ENCODE measurements around the gene PLXNA3.

- TF ChIP-seq, protein P1, sequence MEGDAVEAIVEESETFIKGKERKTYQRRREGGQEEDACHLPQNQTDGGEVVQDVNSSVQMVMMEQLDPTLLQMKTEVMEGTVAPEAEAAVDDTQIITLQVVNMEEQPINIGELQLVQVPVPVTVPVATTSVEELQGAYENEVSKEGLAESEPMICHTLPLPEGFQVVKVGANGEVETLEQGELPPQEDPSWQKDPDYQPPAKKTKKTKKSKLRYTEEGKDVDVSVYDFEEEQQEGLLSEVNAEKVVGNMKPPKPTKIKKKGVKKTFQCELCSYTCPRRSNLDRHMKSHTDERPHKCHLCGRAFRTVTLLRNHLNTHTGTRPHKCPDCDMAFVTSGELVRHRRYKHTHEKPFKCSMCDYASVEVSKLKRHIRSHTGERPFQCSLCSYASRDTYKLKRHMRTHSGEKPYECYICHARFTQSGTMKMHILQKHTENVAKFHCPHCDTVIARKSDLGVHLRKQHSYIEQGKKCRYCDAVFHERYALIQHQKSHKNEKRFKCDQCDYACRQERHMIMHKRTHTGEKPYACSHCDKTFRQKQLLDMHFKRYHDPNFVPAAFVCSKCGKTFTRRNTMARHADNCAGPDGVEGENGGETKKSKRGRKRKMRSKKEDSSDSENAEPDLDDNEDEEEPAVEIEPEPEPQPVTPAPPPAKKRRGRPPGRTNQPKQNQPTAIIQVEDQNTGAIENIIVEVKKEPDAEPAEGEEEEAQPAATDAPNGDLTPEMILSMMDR (IDR thresholded peaks at IDR 0.05), result no peak
- no peak for TF ChIP-seq EZH2 (IDR thresholded peaks at IDR 0.05)
- TF ChIP-seq EZH2phosphoT487 (IDR thresholded peaks at IDR 0.05), result no peak
Observed at GRCh38 chrX:154487518-154488290, 29.6 kb downstream of the PLXNA3 start.

All from neural progenitor cell (in vitro differentiated cells).